Measurements from ENCODE around the gene FAM162B. TPM values are rescaled to one million over a fixed set of nuclear protein-coding genes. Genes with fewer than 3 reads are reported as not detected.
"Not testable (repeated sequence)": the region's sequence is repeated elsewhere in the genome, so short reads cannot be mapped to it uniquely, and the experiment has no call there.

Gene FAM162B
- total RNA-seq, 2 experiments from 2014 or later = not detected

GRCh38 chr6:116764629-116764960 lies 924 bp downstream of the FAM162B start:
- no peak overlapping the region for H3K27ac Mint-ChIP-seq
- DNase-seq = no peak
- no peaks in the 10 kb centered on the region for H3K36me3 Mint-ChIP-seq (ENCODE audit: low read depth)
- CTCF ChIA-PET = no interaction called here
- H3K4me3 Mint-ChIP-seq = peak overlapping the region; percentile 52
- H3K27me3 Mint-ChIP-seq (ENCODE audit: low read depth) = peaks cover 40% of the 10 kb centered on the region
- no peaks in the 10 kb centered on the region for H3K9me3 Mint-ChIP-seq
- H3K4me1 Mint-ChIP-seq (ENCODE audit: low read depth) = peaks cover 10% of the 10 kb centered on the region
- intact Hi-C loops (cut with micrococcal nuclease) = no loop called here

- Mint-ChIP-seq H3K27me3 (ENCODE audit: low read depth) (peaks cover 39% of the 10 kb centered on the region), H3K4me1 (ENCODE audit: low read depth) (peaks cover 10% of the 10 kb centered on the region), H3K9me3 (no peaks in the 10 kb centered on the region), H3K27ac (no peak overlapping the region), H3K4me3 (no peak overlapping the region), H3K36me3 (ENCODE audit: low read depth) (no peaks in the 10 kb centered on the region)
- intact Hi-C loops (cut with micrococcal nuclease) = no loop called here
- CTCF ChIA-PET = no interaction called here
- DNase-seq = no peak
Measured at GRCh38 chr6:116763906-116764628, 1.5 kb downstream of the FAM162B start.

- peaks cover 10% of the 10 kb centered on the region for H3K4me1 Mint-ChIP-seq (ENCODE audit: low read depth)
- intact Hi-C loops (cut with micrococcal nuclease) = no loop called here
- H3K9me3 Mint-ChIP-seq = no peaks in the 10 kb centered on the region
- peaks cover 35% of the 10 kb centered on the region for H3K27me3 Mint-ChIP-seq (ENCODE audit: low read depth)
- no peak overlapping the region for H3K27ac Mint-ChIP-seq
- no peak for DNase-seq
- CTCF ChIA-PET = no interaction called here
- H3K36me3 Mint-ChIP-seq (ENCODE audit: low read depth) = no peaks in the 10 kb centered on the region
- H3K4me3 Mint-ChIP-seq = no peak overlapping the region
Measured at GRCh38 chr6:116763048-116763447, 2.5 kb downstream of the FAM162B start.

GRCh38 chr6:116762235-116762634 lies 3.3 kb downstream of the FAM162B start:
- Mint-ChIP-seq H3K4me1 (ENCODE audit: low read depth) (peaks cover 10% of the 10 kb centered on the region), H3K36me3 (ENCODE audit: low read depth) (no peaks in the 10 kb centered on the region), H3K4me3 (no peak overlapping the region), H3K27me3 (ENCODE audit: low read depth) (peaks cover 32% of the 10 kb centered on the region), H3K27ac (no peak overlapping the region), H3K9me3 (no peaks in the 10 kb centered on the region)
- CTCF ChIA-PET = no interaction called here
- intact Hi-C loops (cut with micrococcal nuclease) = no loop called here
- no peak for DNase-seq

GRCh38 chr6:116761779-116762178 lies 3.7 kb downstream of the FAM162B start:
- intact Hi-C loops (cut with micrococcal nuclease) = no loop called here
- no peaks in the 10 kb centered on the region for H3K9me3 Mint-ChIP-seq
- H3K4me1 Mint-ChIP-seq (ENCODE audit: low read depth) = peaks cover 10% of the 10 kb centered on the region
- no peaks in the 10 kb centered on the region for H3K36me3 Mint-ChIP-seq (ENCODE audit: low read depth)
- H3K27ac Mint-ChIP-seq = no peak overlapping the region
- H3K4me3 Mint-ChIP-seq = no peak overlapping the region
- peaks cover 30% of the 10 kb centered on the region for H3K27me3 Mint-ChIP-seq (ENCODE audit: low read depth)
- CTCF ChIA-PET = no interaction called here
- no peak for DNase-seq

GRCh38 chr6:116745176-116745575 lies 20.3 kb downstream of the FAM162B start:
- peaks cover 2% of the 10 kb centered on the region for H3K36me3 Mint-ChIP-seq (ENCODE audit: low read depth)

DNA sequence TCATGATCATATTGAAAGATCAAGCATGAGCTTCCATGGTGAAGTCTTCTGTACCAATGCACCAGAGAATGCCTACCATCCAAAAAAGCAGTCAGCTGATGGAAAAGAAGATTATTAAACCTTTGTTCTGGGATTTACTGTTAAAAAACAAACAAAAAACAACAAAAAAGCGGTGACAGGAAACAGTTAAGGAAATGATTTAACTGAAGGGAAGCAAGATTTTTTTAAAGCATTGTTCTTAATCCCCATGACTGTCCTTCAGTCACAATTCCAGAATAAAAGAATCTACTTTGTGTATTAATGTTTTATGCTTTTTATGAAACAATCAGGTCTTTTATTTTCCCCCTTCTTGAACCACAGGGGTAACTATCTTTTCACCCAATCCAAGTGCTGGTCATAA lies 23.9 kb downstream of the FAM162B start:
- no peak overlapping the region for H3K27ac Mint-ChIP-seq

More at GRCh38 chr6:116745176-116745575, 20.3 kb downstream of the FAM162B start:
- Mint-ChIP-seq H3K27ac (no peak overlapping the region), H3K27me3 (ENCODE audit: low read depth) (no peaks in the 10 kb centered on the region), H3K4me3 (no peak overlapping the region), H3K9me3 (peaks cover 18% of the 10 kb centered on the region), H3K4me1 (ENCODE audit: low read depth) (no peaks in the 10 kb centered on the region)
- no peak for DNase-seq
- CTCF ChIA-PET = no interaction called here
- intact Hi-C loops (cut with micrococcal nuclease) = no loop called here

GRCh38 chr6:116740486-116740885 lies 25.0 kb downstream of the FAM162B start:
- H3K27ac Mint-ChIP-seq; H3K27me3 Mint-ChIP-seq (ENCODE audit: low read depth); CTCF ChIA-PET; intact Hi-C loops (cut with micrococcal nuclease); DNase-seq; H3K4me1 Mint-ChIP-seq (ENCODE audit: low read depth); H3K4me3 Mint-ChIP-seq: not testable (repeated sequence)
- Mint-ChIP-seq H3K36me3 (ENCODE audit: low read depth) (peaks cover 21% of the 10 kb centered on the region), H3K9me3 (peaks cover 42% of the 10 kb centered on the region)

More for the DNA sequence above, 23.9 kb downstream of the FAM162B start:
- no peaks in the 10 kb centered on the region for H3K4me1 Mint-ChIP-seq (ENCODE audit: low read depth)
- intact Hi-C loops (cut with micrococcal nuclease) = no loop called here
- peaks cover 37% of the 10 kb centered on the region for H3K9me3 Mint-ChIP-seq
- H3K36me3 Mint-ChIP-seq (ENCODE audit: low read depth) = peaks cover 13% of the 10 kb centered on the region
- no peaks in the 10 kb centered on the region for H3K27me3 Mint-ChIP-seq (ENCODE audit: low read depth)
- CTCF ChIA-PET = no interaction called here
- DNase-seq = no peak
- H3K4me3 Mint-ChIP-seq = no peak overlapping the region

DNA sequence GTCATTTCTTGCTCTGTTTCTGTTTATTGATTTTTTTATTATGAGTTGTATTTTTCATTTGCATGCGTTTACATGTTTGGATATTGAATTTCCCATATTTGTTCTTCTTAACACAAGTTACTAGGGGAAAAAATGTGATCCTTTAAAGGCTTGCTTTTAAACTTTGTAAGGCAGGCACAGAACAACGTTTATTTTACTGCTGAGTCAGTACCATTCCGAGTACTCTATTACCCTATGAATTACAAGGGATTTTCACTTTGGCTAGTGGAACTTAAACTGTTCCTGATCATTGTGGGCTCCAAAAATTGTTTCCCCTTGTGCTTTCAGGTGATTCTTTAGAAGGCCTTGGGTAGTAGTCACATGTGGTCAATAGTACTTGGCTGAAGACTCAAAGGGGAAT lies 28.5 kb downstream of the FAM162B start:
- H3K27ac Mint-ChIP-seq = no peak overlapping the region
- H3K9me3 Mint-ChIP-seq = peaks cover 35% of the 10 kb centered on the region
- DNase-seq = no peak
- H3K27me3 Mint-ChIP-seq (ENCODE audit: low read depth) = no peaks in the 10 kb centered on the region
- no peaks in the 10 kb centered on the region for H3K4me1 Mint-ChIP-seq (ENCODE audit: low read depth)
- no peak overlapping the region for H3K4me3 Mint-ChIP-seq
- CTCF ChIA-PET = interaction anchor here (0.6 kb wide), 1 partner anchor 360 kb away, joined by 3 read pairs; no protein-coding TSS in a partner anchor
- peaks cover 34% of the 10 kb centered on the region for H3K36me3 Mint-ChIP-seq (ENCODE audit: low read depth)
- intact Hi-C loops (cut with micrococcal nuclease) = no loop called here

GRCh38 chr6:116730513-116730912 lies 35.0 kb downstream of the FAM162B start:
- H3K4me1 Mint-ChIP-seq (ENCODE audit: low read depth) = no peaks in the 10 kb centered on the region
- CTCF ChIA-PET = no interaction called here
- intact Hi-C loops (cut with micrococcal nuclease) = no loop called here
- H3K27ac Mint-ChIP-seq = no peak overlapping the region
- no peak overlapping the region for H3K4me3 Mint-ChIP-seq
- H3K9me3 Mint-ChIP-seq = peaks cover 3% of the 10 kb centered on the region
- H3K36me3 Mint-ChIP-seq (ENCODE audit: low read depth) = peaks cover 45% of the 10 kb centered on the region
- no peak for DNase-seq
- H3K27me3 Mint-ChIP-seq (ENCODE audit: low read depth) = no peaks in the 10 kb centered on the region

DNA sequence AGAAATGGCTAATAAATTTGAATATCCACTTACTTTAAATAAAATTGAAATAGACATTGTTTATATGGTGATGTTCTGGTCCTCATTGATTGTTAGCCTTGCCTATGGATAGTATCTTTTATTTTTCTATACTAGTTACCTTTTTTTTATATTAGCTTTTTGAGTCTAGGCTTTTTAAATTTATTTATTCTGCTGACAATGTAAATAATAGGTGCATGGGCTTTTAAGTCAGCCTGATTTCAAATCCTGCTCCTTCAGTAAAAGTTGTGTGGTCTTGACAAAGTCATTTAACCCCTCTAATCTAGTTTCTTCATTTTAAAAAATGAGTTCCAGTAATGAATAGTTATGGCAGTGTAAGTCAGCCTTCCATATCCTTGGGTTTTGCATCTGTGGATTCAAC lies 38.6 kb downstream of the FAM162B start:
- Mint-ChIP-seq H3K4me1 (ENCODE audit: low read depth) (no peaks in the 10 kb centered on the region), H3K27ac (no peak overlapping the region), H3K36me3 (ENCODE audit: low read depth) (peaks cover 47% of the 10 kb centered on the region), H3K9me3 (peaks cover 1% of the 10 kb centered on the region), H3K4me3 (no peak overlapping the region), H3K27me3 (ENCODE audit: low read depth) (no peaks in the 10 kb centered on the region)
- CTCF ChIA-PET = no interaction called here
- no peak for DNase-seq
- intact Hi-C loops (cut with micrococcal nuclease) = no loop called here

DNA sequence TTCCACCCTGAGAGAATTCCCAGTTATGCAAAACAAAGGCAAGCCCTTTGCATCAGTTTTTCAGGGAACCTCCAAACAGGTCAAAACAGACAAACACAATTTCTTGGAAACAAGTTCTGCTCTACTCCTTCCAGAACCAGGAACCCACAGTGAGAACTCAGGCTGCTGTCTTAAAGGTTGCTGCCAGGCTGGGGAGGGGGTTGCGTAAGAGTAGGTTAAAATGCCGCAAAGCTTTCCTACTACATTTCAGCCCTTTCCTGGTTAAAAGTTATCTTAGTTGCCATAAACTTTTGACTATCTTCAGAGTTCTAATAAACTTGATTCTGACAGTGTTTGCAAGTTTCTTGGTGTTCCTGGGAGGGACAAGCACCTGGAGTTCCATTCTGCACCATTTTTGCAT lies 50.8 kb downstream of the FAM162B start:
- Mint-ChIP-seq H3K27ac (no peak overlapping the region), H3K4me3 (no peak overlapping the region), H3K27me3 (ENCODE audit: low read depth) (no peaks in the 10 kb centered on the region), H3K9me3 (no peaks in the 10 kb centered on the region), H3K36me3 (ENCODE audit: low read depth) (peaks cover 47% of the 10 kb centered on the region), H3K4me1 (ENCODE audit: low read depth) (peaks cover 12% of the 10 kb centered on the region)
- DNase-seq = no peak
- intact Hi-C loops (cut with micrococcal nuclease) = no loop called here
- CTCF ChIA-PET = no interaction called here

DNA sequence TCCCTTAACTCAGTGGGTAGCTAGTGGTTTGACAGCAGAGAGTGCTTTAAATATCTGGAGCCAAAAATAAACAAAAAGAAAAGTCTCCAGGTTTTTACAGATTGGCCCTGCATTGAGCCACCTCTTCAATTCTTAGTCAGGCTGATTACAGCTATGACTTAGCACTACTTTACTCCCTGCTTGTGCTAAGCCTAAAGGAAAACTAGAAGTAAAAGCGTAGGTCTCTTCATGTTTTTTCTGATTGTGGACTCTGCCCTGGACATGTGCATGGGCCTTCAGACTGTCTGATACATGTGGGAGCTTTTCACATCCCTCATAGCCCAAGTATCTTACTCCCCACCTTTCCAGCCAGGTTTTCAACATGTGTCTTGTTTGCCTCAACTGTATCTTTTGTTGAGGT lies 51.2 kb downstream of the FAM162B start:
- Mint-ChIP-seq H3K4me1 (ENCODE audit: low read depth) (peaks cover 12% of the 10 kb centered on the region), H3K4me3 (no peak overlapping the region), H3K36me3 (ENCODE audit: low read depth) (peaks cover 46% of the 10 kb centered on the region), H3K27me3 (ENCODE audit: low read depth) (no peaks in the 10 kb centered on the region), H3K27ac (no peak overlapping the region), H3K9me3 (no peaks in the 10 kb centered on the region)
- no peak for DNase-seq
- CTCF ChIA-PET = no interaction called here
- intact Hi-C loops (cut with micrococcal nuclease) = no loop called here

Measured in activated naive CD4-positive, alpha-beta T cell treated with anti-CD3 and anti-CD28 coated beads for 36 hours (primary cell).